Stomach (tissue), 9 donors: ENCODE measurements around the gene PCYT2. TPM values are rescaled to one million over a fixed set of nuclear protein-coding genes. Genes with fewer than 3 reads are reported as not detected.

Experiments
- DNase-seq, 2 donors: peaks; one replicate each; pipeline versions ENCODE4 v3.0.0 to v3.0.0-alpha.2; 2013 to 2019
- H3K27ac ChIP-seq, 5 donors: fragments of 200-600 bp in 4 of 5; sonication (generic) in 4 of 5; one replicate each; pipeline ENCODE4 v1.5.1; 2013 to 2019; ENCODE audit warnings: mild to moderate bottlenecking in 1 of 5, moderate library complexity in 1 of 5
- H3K27me3 ChIP-seq, 3 donors: fragments of 200-600 bp; sonication (generic); one replicate each; pipeline ENCODE4 v1.5.1; 2017 to 2019; ENCODE audit warnings: mixed run types in 1 of 3
- H3K36me3 ChIP-seq, 4 donors: fragments of 200-600 bp; sonication (generic); 1 replicate in 3 of 4; 2 replicates in 1 of 4; pipeline ENCODE4 v1.5.1; 2016 to 2019
- H3K4me1 ChIP-seq, 4 donors: fragments of 200-600 bp; sonication (generic); one replicate each; pipeline ENCODE4 v1.5.1; 2016 to 2019
- H3K4me3 ChIP-seq, 4 donors: fragments of 200-600 bp; sonication (generic) in 3 of 4; one replicate each; pipeline ENCODE4 v1.5.1; 2016 to 2019; ENCODE audit warnings: mild to moderate bottlenecking in 1 of 4
- H3K9me3 ChIP-seq, 4 donors: fragments of 200-600 bp; sonication (generic); one replicate each; pipeline ENCODE4 v1.5.1; 2016 to 2019
- EP300 ChIP-seq: sonication (generic); formaldehyde crosslinking; IDR thresholded peaks from one replicate; pipeline ENCODE4 v1.6.1; 2017; ENCODE audit warnings: antibody characterized with exemption
- POLR2A ChIP-seq, 4 donors: fragments of 450-650 bp; IDR thresholded peaks; one replicate each; pipeline ENCODE4 v1.6.1; 2016; ENCODE audit warnings: antibody characterized with exemption in 4 of 4, control low read depth in 2 of 4, mild to moderate bottlenecking in 1 of 4, moderate library complexity in 1 of 4
- POLR2AphosphoS5 ChIP-seq, 3 donors: sonication (generic); formaldehyde crosslinking; IDR thresholded peaks; one replicate each; pipeline ENCODE4 v1.6.1; 2016; ENCODE audit warnings: antibody characterized with exemption in 3 of 3
- WGBS, 5 donors: extraction: QIAGEN DNeasy Blood & Tissue Kit in 3 of 5; methylation state at CpG; one replicate each; pipeline versions ENCODE4 v1.1.5 to v1.1.7; 2013 to 2018; 5-methylcytosine and 5-hydroxymethylcytosine counted together
- intact Hi-C: fragments of 100-400 bp; cut with DNase I; formaldehyde crosslinking; loops from one replicate; pipeline ENCODE4 v1.15.1; 2023; ENCODE audit warnings: low total_unique reads
- polyA plus RNA-seq, 3 donors: library from polyadenylated mRNA; stranded (reverse); fragments of 200-250 nt; gene quantifications; one replicate each; pipeline ENCODE4 v1.2.3, GENCODE V29; 2013
- total RNA-seq, 5 donors: library from RNA; depleted of rRNA; stranded (reverse); fragments of >200 nt; gene quantifications; one replicate each; pipeline versions ENCODE4 v1.1.0 to v1.2.3, GENCODE V29; 2014 to 2016
- TF ChIP-seq, protein P1 (sequence below), 7 experiments: fragments of 450-650 bp in 4 of 7; fragments of 200-600 bp in 3 of 7; sonication (generic) in 3 of 7; IDR thresholded peaks; one replicate each; pipeline ENCODE4 v1.5.1; 2016 to 2019; ENCODE audit warnings: antibody characterized with exemption in 7 of 7, control low read depth in 2 of 7, mild to moderate bottlenecking in 1 of 7
- donor health status: healthy with polysubstance abuse.
- donor health status: Bipolar disorder and iron deficiency.
- donor health status: healthy.

The PCYT2 gene
- total and polyA plus RNA-seq, 8 donors, result 17.5 to 119 (median 41.2) TPM

DNA sequence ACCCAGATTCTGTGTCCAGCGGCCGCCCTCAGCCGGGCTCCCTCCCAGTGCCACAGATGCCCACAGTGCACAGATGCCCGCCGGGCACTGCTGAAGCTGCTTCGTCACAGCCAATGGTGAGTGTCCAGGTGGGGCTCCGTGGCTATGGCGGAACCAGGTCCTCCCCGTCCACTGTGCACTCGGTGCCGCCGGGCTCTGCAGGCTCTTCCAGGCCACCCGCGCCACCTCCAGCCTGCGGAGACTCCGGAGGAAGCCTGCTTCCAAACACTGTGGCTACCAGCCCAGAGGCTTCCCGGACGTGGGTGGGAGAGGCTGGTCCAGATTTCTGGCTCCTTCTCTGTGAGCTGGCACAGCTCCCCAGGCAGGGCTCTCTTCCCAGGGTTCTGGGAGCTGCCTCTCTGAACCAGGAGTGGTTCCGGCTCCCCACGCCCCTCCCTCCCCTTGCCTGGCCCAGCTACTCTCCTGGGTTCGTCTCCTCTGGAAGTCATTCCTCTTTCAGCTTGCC is 28.7 kb upstream of the PCYT2 start:
- H3K4me3 ChIP-seq, result no peak overlapping the region

DNA sequence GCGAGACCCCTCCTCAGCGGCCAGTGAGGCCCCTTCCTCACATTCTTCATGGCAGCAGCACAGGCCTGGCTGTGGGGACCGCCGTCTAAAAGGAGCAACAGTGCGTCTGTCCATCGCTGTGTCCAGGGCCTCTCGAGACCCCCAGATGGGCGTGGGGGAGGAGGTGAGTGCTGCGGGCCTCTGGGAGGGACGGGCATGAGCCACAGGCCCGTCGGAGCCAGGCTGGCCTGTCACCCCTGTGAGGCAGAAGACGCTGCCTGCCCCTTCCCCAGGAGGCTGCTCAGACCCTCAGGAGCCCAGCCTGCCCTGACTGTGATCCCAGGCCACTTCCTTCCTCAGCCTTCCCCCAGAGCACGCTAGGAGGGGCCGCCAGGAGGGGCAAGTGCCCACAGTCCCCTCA is 28.0 kb upstream of the PCYT2 start:
- 67 to 84% (median 75%) methylated on average over 8 to 15 of the region's 15 CpGs for WGBS, 5 donors
- Histone ChIP-seq H3K36me3 (peaks cover 0 to 5% (median under 1%) of the 10 kb centered on the region in 4 donors), H3K9me3 (no peaks in the 10 kb centered on the region), H3K27ac (peak overlapping the region in 1 of 5 donors; percentile 20), H3K4me1 (peaks cover 9 to 48% (median 23%) of the 10 kb centered on the region in 4 donors), H3K4me3 (no peak overlapping the region), H3K27me3 (peaks cover 0 to 59% (median 12%) of the 10 kb centered on the region in 3 donors)
- no peak for DNase-seq
- no peak for TF ChIP-seq EP300
- no peak for TF ChIP-seq POLR2AphosphoS5 (IDR thresholded peaks at IDR 0.05)
- no peak for TF ChIP-seq POLR2A (IDR thresholded peaks at IDR 0.05)
- TF ChIP-seq, protein P1, sequence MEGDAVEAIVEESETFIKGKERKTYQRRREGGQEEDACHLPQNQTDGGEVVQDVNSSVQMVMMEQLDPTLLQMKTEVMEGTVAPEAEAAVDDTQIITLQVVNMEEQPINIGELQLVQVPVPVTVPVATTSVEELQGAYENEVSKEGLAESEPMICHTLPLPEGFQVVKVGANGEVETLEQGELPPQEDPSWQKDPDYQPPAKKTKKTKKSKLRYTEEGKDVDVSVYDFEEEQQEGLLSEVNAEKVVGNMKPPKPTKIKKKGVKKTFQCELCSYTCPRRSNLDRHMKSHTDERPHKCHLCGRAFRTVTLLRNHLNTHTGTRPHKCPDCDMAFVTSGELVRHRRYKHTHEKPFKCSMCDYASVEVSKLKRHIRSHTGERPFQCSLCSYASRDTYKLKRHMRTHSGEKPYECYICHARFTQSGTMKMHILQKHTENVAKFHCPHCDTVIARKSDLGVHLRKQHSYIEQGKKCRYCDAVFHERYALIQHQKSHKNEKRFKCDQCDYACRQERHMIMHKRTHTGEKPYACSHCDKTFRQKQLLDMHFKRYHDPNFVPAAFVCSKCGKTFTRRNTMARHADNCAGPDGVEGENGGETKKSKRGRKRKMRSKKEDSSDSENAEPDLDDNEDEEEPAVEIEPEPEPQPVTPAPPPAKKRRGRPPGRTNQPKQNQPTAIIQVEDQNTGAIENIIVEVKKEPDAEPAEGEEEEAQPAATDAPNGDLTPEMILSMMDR (IDR thresholded peaks at IDR 0.05), result no peak
- intact Hi-C loops, result no loop called here

More for the DNA sequence above, 28.7 kb upstream of the PCYT2 start:
- DNase-seq, result peak in 1 of 2 donors; percentile 62
- WGBS, 5 donors, result 49 to 63% (median 53%) methylated on average over 10 to 21 of the region's 21 CpGs
- Histone ChIP-seq H3K4me1 (peaks cover 9 to 46% (median 23%) of the 10 kb centered on the region in 4 donors), H3K9me3 (no peaks in the 10 kb centered on the region), H3K27ac (peak overlapping the region in 1 of 5 donors; percentile 20), H3K36me3 (no peaks in the 10 kb centered on the region), H3K27me3 (peaks cover 0 to 66% (median 12%) of the 10 kb centered on the region in 3 donors)
- TF ChIP-seq EP300 (no peak), POLR2AphosphoS5 (IDR thresholded peaks at IDR 0.05) (no peak), POLR2A (IDR thresholded peaks at IDR 0.05) (no peak)
- TF ChIP-seq, protein P1 (IDR thresholded peaks at IDR 0.05), result no peak
- intact Hi-C loops, result no loop called here

DNA sequence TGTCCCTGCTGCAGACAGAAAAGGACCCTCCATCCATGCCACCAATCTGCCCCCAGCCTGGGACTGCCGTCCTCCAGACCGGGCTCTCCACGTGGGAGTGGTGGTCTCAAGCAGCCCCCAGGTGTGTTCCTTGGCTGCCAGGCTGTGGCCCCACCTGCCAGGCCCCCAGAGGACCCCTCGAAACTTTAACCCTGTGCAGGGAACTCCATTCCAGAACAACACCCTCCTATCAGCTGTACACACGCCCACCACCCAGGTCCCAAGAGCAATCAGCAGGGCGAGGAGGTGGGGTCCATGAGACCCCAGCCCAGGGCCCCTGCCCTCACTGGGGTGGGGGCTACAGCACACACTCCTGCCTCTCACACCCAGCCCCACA is 24.5 kb upstream of the PCYT2 start:
- Histone ChIP-seq H3K27me3 (peaks cover 0 to 40% (median 0%) of the 10 kb centered on the region in 3 donors), H3K4me1 (peaks cover 9 to 45% (median 25%) of the 10 kb centered on the region in 4 donors), H3K36me3 (peaks cover 0 to 8% (median 2%) of the 10 kb centered on the region in 4 donors), H3K27ac (no peak overlapping the region), H3K4me3 (peak overlapping the region in 1 of 4 donors; percentile 77), H3K9me3 (no peaks in the 10 kb centered on the region)
- WGBS, 5 donors, result 74 to 88% (median 81%) methylated on average over 4 to 6 of the region's 6 CpGs
- intact Hi-C loops, result no loop called here
- TF ChIP-seq POLR2AphosphoS5 (IDR thresholded peaks at IDR 0.05), result no peak
- no peak for TF ChIP-seq EP300
- TF ChIP-seq, protein P1 (IDR thresholded peaks at IDR 0.05), result no peak
- TF ChIP-seq POLR2A (IDR thresholded peaks at IDR 0.05), result no peak
- DNase-seq, result no peak

DNA sequence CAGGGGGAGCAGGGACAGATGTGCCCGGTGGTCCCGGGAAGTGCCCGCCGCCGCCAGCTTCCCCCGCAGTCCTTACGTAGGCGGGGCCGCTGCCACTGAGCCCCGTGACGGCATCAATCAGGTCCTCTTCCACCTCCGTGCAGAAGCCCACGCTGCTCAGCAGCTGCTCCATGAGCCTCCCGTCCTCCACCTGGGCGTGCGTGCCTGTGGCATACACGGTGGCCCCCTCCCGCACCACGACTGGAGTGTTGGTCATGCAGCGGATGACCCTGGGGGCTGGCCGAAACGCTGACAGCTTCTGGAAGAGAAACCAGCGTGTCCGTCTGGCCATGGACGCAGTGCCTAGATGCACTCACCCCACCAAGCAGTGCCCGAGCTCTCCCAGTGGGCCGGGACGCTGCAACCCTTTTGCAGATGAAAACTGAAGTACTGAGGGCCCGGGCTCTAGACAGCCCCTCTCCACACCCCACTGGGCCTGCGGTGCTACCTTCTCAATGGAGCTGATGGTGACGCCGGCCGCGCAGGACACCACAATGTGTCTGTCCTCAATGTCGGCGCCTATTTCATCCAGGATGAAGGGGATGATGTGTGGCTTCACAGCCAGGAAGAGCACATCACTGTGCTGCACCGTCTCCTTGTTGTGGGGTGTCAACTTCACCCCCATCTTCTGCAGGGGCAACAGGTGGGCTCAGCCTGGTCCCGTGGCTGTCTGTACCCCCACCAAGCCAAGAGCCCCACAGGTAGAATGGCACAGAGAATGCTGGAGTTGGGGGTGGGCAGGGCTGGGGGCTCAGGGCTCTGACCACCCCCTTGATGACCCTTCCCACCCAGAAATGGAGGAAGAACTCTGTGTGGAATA is 23.9 kb upstream of the PCYT2 start:
- peaks cover 0 to 8% (median 2%) of the 10 kb centered on the region in 4 donors for H3K36me3 ChIP-seq
- H3K4me1 ChIP-seq, result peaks cover 9 to 41% (median 25%) of the 10 kb centered on the region in 4 donors
- 91 to 94% (median 92%) methylated on average over 14 to 38 of the region's 38 CpGs for WGBS, 5 donors
- TF ChIP-seq POLR2A (IDR thresholded peaks at IDR 0.05) (no peak), POLR2AphosphoS5 (IDR thresholded peaks at IDR 0.05) (no peak), EP300 (no peak)
- TF ChIP-seq, protein P1 (IDR thresholded peaks at IDR 0.05), result no peak
- H3K27ac ChIP-seq, result no peak overlapping the region
- H3K9me3 ChIP-seq, result no peaks in the 10 kb centered on the region
- DNase-seq, result no peak
- peaks cover 0 to 36% (median 0%) of the 10 kb centered on the region in 3 donors for H3K27me3 ChIP-seq
- intact Hi-C loops, result no loop called here
- no peak overlapping the region for H3K4me3 ChIP-seq
